Endodermal cell (in vitro differentiated cells): Measurements from ENCODE around the gene DOCK8. TPM values are rescaled to one million over a fixed set of nuclear protein-coding genes. Genes with fewer than 3 reads are reported as not detected.

Experiments used
- DNase-seq: peaks from one replicate; pipeline ENCODE4 v3.0.0-alpha.2; 2017
- H3K27ac ChIP-seq: 2 replicates; pipeline ENCODE4 v1.5.1; 2013; ENCODE audit warnings: mild to moderate bottlenecking, low read depth, low read length, moderate library complexity
- H3K27me3 ChIP-seq: 2 replicates; pipeline ENCODE4 v1.6.1; 2013; ENCODE audit warnings: mild to moderate bottlenecking, low read length, moderate library complexity; ENCODE audit not compliant: insufficient read depth, control insufficient read depth, poor library complexity, severe bottlenecking
- H3K36me3 ChIP-seq: 2 replicates; pipeline ENCODE4 v1.7.0; 2013; ENCODE audit warnings: mild to moderate bottlenecking, low read length, moderate library complexity; ENCODE audit not compliant: control insufficient read depth, insufficient read depth
- H3K4me1 ChIP-seq: one replicate; pipeline ENCODE4 v1.7.0; 2013; ENCODE audit warnings: low read length; ENCODE audit not compliant: control insufficient read depth, insufficient read depth
- H3K4me3 ChIP-seq: 2 replicates; pipeline ENCODE4 v1.5.1; 2013; ENCODE audit warnings: mild to moderate bottlenecking, low read length, moderate library complexity
- H3K9ac ChIP-seq: 2 replicates; pipeline ENCODE4 v1.6.1; 2013; ENCODE audit warnings: mild to moderate bottlenecking, low read length, moderate library complexity; ENCODE audit not compliant: poor library complexity, severe bottlenecking; ENCODE audit errors: extremely low read depth
- H3K9me3 ChIP-seq: 2 replicates; pipeline ENCODE4 v1.6.1; 2013; ENCODE audit warnings: mild to moderate bottlenecking, low read length, moderate library complexity; ENCODE audit not compliant: control insufficient read depth
- H3K27ac Mint-ChIP-seq: 2 replicates; pipeline ENCODE4 v1.8.0; 2020; ENCODE audit warnings: mixed read lengths
- H3K27me3 Mint-ChIP-seq: 2 replicates; pipeline ENCODE4 v1.8.0; 2021; ENCODE audit warnings: mild to moderate bottlenecking, mixed read lengths; ENCODE audit not compliant: insufficient read depth
- H3K36me3 Mint-ChIP-seq: 2 replicates; pipeline ENCODE4 v1.8.0; 2020; ENCODE audit warnings: low read depth, mixed read lengths
- H3K4me1 Mint-ChIP-seq: 2 replicates; pipeline ENCODE4 v1.8.0; 2020; ENCODE audit warnings: mixed read lengths
- H3K4me3 Mint-ChIP-seq: 2 replicates; pipeline ENCODE4 v1.8.0; 2020; ENCODE audit warnings: mild to moderate bottlenecking, moderate library complexity, mixed read lengths
- H3K9me3 Mint-ChIP-seq: 2 replicates; pipeline ENCODE4 v1.8.0; 2020; ENCODE audit warnings: mild to moderate bottlenecking, mixed read lengths
- CTCF ChIP-seq: fragments of 200-600 bp; sonication (generic); conservative IDR thresholded peaks from 2 replicates; pipeline ENCODE4 v1.5.0; 2021; ENCODE audit warnings: antibody characterized with exemption, mild to moderate bottlenecking
- WGBS, 2 experiments: methylation state at CpG; one replicate each; pipeline versions ENCODE4 v1.1.5 to v1.1.7; 2013; ENCODE audit warnings: missing lambda C conversion rate in 2 of 2, mixed read lengths in 1 of 2; ENCODE audit not compliant: insufficient coverage in 1 of 2, insufficient read length in 1 of 2; 5-methylcytosine and 5-hydroxymethylcytosine counted together
- total RNA-seq, 2 donors: library from RNA; stranded (reverse); fragmentation: NEBNext Ultra II Directional in 1 of 2; extraction: Animal tissue kit (Norgen Biotek cat#: 25700) in 1 of 2; gene quantifications; 2 replicates in 1 of 2; 3 replicates in 1 of 2; pipeline ENCODE4 v1.2.1, GENCODE V29; 2021

The DOCK8 gene
- total RNA-seq, 2 donors from 2014 or later: 26.9 to 28.1 TPM

- H3K4me1 ChIP-seq: peaks cover 11% of the 10 kb centered on the region
- no peaks in the 10 kb centered on the region for H3K36me3 ChIP-seq
- H3K27ac ChIP-seq: no peak overlapping the region
- no peak overlapping the region for H3K9ac ChIP-seq
- no peak for DNase-seq
- no peak overlapping the region for H3K4me3 Mint-ChIP-seq
- no peaks in the 10 kb centered on the region for H3K27me3 Mint-ChIP-seq
- H3K36me3 Mint-ChIP-seq: peaks cover 3% of the 10 kb centered on the region
- WGBS, 2 experiments: no CpG with 5 or more reads among the region's 1 CpG
- no peaks in the 10 kb centered on the region for H3K27me3 ChIP-seq
- peaks cover 7% of the 10 kb centered on the region for H3K9me3 Mint-ChIP-seq
- H3K27ac Mint-ChIP-seq: peak overlapping the region; percentile 5
- no peak overlapping the region for H3K4me3 ChIP-seq
- peaks cover 46% of the 10 kb centered on the region for H3K4me1 Mint-ChIP-seq
- TF ChIP-seq CTCF: no peak
- no peaks in the 10 kb centered on the region for H3K9me3 ChIP-seq
Observed at GRCh38 chr9:257957-258356, 43.3 kb downstream of the DOCK8 start.

- H3K36me3 ChIP-seq: no peaks in the 10 kb centered on the region
- TF ChIP-seq CTCF: no peak
- peak overlapping the region; percentile 17 for H3K4me3 ChIP-seq
- H3K27ac Mint-ChIP-seq: peak overlapping the region; percentile 98
- peak; percentile 68 for DNase-seq
- H3K4me3 Mint-ChIP-seq: no peak overlapping the region
- H3K27ac ChIP-seq: no peak overlapping the region
- peaks cover 44% of the 10 kb centered on the region for H3K4me1 Mint-ChIP-seq
- peaks cover 3% of the 10 kb centered on the region for H3K36me3 Mint-ChIP-seq
- H3K27me3 Mint-ChIP-seq: no peaks in the 10 kb centered on the region
- peak overlapping the region; percentile 67 for H3K9ac ChIP-seq
- H3K9me3 ChIP-seq: no peaks in the 10 kb centered on the region
- WGBS, 2 experiments: 24 to 56% methylated on average over 1 to 2 of the region's 2 CpGs
- H3K4me1 ChIP-seq: peaks cover 11% of the 10 kb centered on the region
- H3K9me3 Mint-ChIP-seq: peaks cover 7% of the 10 kb centered on the region
- no peaks in the 10 kb centered on the region for H3K27me3 ChIP-seq
Observed at GRCh38 chr9:259405-260404, 45.0 kb downstream of the DOCK8 start.

- Histone ChIP-seq H3K4me1 (peaks cover 13% of the 10 kb centered on the region), H3K36me3 (no peaks in the 10 kb centered on the region), H3K4me3 (no peak overlapping the region), H3K27me3 (no peaks in the 10 kb centered on the region), H3K9ac (no peak overlapping the region), H3K27ac (no peak overlapping the region), H3K9me3 (peaks cover 2% of the 10 kb centered on the region)
- 40 to 50% methylated on average over 2 of the region's 2 CpGs for WGBS, 2 experiments
- H3K9me3 Mint-ChIP-seq: peaks cover 4% of the 10 kb centered on the region
- H3K4me3 Mint-ChIP-seq: no peak overlapping the region
- H3K27ac Mint-ChIP-seq: no peak overlapping the region
- peaks cover 44% of the 10 kb centered on the region for H3K4me1 Mint-ChIP-seq
- DNase-seq: no peak
- no peaks in the 10 kb centered on the region for H3K27me3 Mint-ChIP-seq
- TF ChIP-seq CTCF: no peak
- H3K36me3 Mint-ChIP-seq: peaks cover under 1% of the 10 kb centered on the region
Observed at GRCh38 chr9:264231-264630, 49.6 kb downstream of the DOCK8 start.
